Caco-2 (cell line): Measurements from ENCODE around the gene LRBA. TPM values are rescaled to one million over a fixed set of nuclear protein-coding genes. Genes with fewer than 3 reads are reported as not detected.

Experiments
- BruUV-seq: library from RNA; stranded (reverse); fragments of 400-500 nt; replicated peaks from 2 replicates; lab custom pipeline; 2021; lab: Mats Ljungman, UMichigan
- CTCF ChIA-PET: fragments of 300-600 bp; sonication (Branson Sonifier 250); formaldehyde crosslinking; loops from one replicate; lab custom pipeline; 2022; ENCODE audit warnings: antibody characterized with exemption; lab: Charles Lee
- POLR2A ChIA-PET: fragments of 300-600 bp; sonication (Branson Sonifier 250); formaldehyde crosslinking; loops from one replicate; lab custom pipeline; 2022; ENCODE audit warnings: antibody characterized with exemption; lab: Charles Lee
- DNase-seq, 2 experiments: peaks; one replicate each; pipeline versions ENCODE4 v3.0.0 to v3.0.0-alpha.2; 2020 to 2022
- H3K27me3 ChIP-seq: replicated peaks from 2 replicates; pipeline ENCODE4 v1.6.0; 2011; ENCODE audit warnings: low read length; ENCODE audit not compliant: control insufficient read depth, insufficient read depth
- H3K36me3 ChIP-seq: 2 replicates; pipeline ENCODE4 v1.5.1; 2011; ENCODE audit warnings: low read length; ENCODE audit not compliant: control insufficient read depth, insufficient read depth
- H3K4me1 ChIP-seq: fragments of 250-450 bp; sonication (Bioruptor Pico); 2 replicates; pipeline ENCODE4 v1.5.1; 2020; ENCODE audit warnings: mild to moderate bottlenecking
- H3K4me3 ChIP-seq: 2 replicates; pipeline ENCODE4 v1.5.1; 2011; ENCODE audit warnings: low read depth, mild to moderate bottlenecking, control low read depth, low read length
- H3K9me3 ChIP-seq: fragments of 250-450 bp; sonication (Bioruptor Pico); 2 replicates; pipeline ENCODE4 v1.5.1; 2020; ENCODE audit warnings: mild to moderate bottlenecking, moderate library complexity
- H3K27ac Mint-ChIP-seq: one replicate; pipeline ENCODE4 v1.8.0; 2022; ENCODE audit warnings: mixed read lengths; ENCODE audit not compliant: unreplicated experiment
- H3K27me3 Mint-ChIP-seq: one replicate; pipeline ENCODE4 v1.8.0; 2022; ENCODE audit warnings: mixed read lengths; ENCODE audit not compliant: insufficient read depth, unreplicated experiment
- H3K36me3 Mint-ChIP-seq: one replicate; pipeline ENCODE4 v1.8.0; 2022; ENCODE audit warnings: mild to moderate bottlenecking, mixed read lengths; ENCODE audit not compliant: insufficient read depth, unreplicated experiment
- H3K4me1 Mint-ChIP-seq: one replicate; pipeline ENCODE4 v1.8.0; 2022; ENCODE audit warnings: low read depth, mixed read lengths; ENCODE audit not compliant: unreplicated experiment
- H3K4me3 Mint-ChIP-seq: one replicate; pipeline ENCODE4 v1.8.0; 2022; ENCODE audit warnings: mild to moderate bottlenecking, moderate library complexity, mixed read lengths; ENCODE audit not compliant: unreplicated experiment
- H3K9me3 Mint-ChIP-seq: one replicate; pipeline ENCODE4 v1.8.0; 2022; ENCODE audit warnings: mixed read lengths; ENCODE audit not compliant: unreplicated experiment
- intact Hi-C: fragments of 100-400 bp; cut with micrococcal nuclease; formaldehyde crosslinking; loops from one replicate; pipeline ENCODE4 v1.10.0; 2022; ENCODE audit not compliant: unreplicated experiment
- total RNA-seq: library from RNA; stranded (reverse); gene quantifications from 2 replicates; pipeline ENCODE4 v1.2.3, GENCODE V29; 2022
- TF ChIP-seq, protein P1 (sequence below), 2 experiments: fragments of 200-600 bp in 1 of 2; IDR thresholded peaks; 1 replicate in 1 of 2; 2 replicates in 1 of 2; pipeline versions ENCODE4 v1.5.1 to v1.8.0; 2011 to 2022; ENCODE audit warnings: antibody characterized with exemption in 1 of 2, control low read depth in 1 of 2, inconsistent platforms in 1 of 2, low read depth in 1 of 2, low read length in 1 of 2, mild to moderate bottlenecking in 1 of 2, moderate library complexity in 1 of 2; ENCODE audit not compliant: insufficient read depth in 1 of 2, severe bottlenecking in 1 of 2, unreplicated experiment in 1 of 2

The LRBA gene
- total RNA-seq, 1 experiment from 2014 or later: 53.2 TPM

DNA sequence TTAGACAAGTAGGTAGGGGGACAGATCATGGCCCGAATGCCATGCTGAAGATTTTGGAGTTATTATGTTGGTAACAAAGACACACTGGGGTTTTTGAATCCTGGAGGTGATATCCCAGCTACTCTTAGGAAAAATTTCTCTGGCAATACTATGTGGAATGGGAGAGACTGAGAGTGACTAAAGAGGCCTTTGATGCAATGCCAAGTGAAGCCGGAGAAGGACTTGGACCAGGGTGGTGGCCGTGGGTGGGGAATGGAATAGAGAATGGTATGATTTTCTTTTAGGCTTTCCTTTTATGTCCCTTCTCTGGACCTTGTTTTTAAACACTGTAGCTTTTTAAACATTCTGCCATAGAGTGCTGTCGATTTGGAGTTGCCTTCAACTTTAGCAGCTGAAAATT is 795.2 kb downstream of the LRBA start:
- Mint-ChIP-seq H3K27me3 (no peaks in the 10 kb centered on the region), H3K36me3 (peaks cover 6% of the 10 kb centered on the region), H3K9me3 (no peaks in the 10 kb centered on the region), H3K4me3 (no peak overlapping the region), H3K27ac (no peak overlapping the region), H3K4me1 (no peaks in the 10 kb centered on the region)
- ChIA-PET POLR2A (no interaction called here), CTCF (no interaction called here)
- DNase-seq: no peak
- BruUV-seq: no TSS peak
- H3K9me3 ChIP-seq: no peaks in the 10 kb centered on the region
- no peak overlapping the region for H3K4me3 ChIP-seq
- intact Hi-C loops: no loop called here
- H3K36me3 ChIP-seq: no peaks in the 10 kb centered on the region
- no peaks in the 10 kb centered on the region for H3K27me3 ChIP-seq
- TF ChIP-seq, protein P1, sequence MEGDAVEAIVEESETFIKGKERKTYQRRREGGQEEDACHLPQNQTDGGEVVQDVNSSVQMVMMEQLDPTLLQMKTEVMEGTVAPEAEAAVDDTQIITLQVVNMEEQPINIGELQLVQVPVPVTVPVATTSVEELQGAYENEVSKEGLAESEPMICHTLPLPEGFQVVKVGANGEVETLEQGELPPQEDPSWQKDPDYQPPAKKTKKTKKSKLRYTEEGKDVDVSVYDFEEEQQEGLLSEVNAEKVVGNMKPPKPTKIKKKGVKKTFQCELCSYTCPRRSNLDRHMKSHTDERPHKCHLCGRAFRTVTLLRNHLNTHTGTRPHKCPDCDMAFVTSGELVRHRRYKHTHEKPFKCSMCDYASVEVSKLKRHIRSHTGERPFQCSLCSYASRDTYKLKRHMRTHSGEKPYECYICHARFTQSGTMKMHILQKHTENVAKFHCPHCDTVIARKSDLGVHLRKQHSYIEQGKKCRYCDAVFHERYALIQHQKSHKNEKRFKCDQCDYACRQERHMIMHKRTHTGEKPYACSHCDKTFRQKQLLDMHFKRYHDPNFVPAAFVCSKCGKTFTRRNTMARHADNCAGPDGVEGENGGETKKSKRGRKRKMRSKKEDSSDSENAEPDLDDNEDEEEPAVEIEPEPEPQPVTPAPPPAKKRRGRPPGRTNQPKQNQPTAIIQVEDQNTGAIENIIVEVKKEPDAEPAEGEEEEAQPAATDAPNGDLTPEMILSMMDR (IDR thresholded peaks at IDR 0.05; ENCODE audit: insufficient read depth in 1 of 2, low read depth in 1 of 2, low read length in 1 of 2, severe bottlenecking in 1 of 2, unreplicated experiment in 1 of 2): no peak
- H3K4me1 ChIP-seq: peaks cover 16% of the 10 kb centered on the region

DNA sequence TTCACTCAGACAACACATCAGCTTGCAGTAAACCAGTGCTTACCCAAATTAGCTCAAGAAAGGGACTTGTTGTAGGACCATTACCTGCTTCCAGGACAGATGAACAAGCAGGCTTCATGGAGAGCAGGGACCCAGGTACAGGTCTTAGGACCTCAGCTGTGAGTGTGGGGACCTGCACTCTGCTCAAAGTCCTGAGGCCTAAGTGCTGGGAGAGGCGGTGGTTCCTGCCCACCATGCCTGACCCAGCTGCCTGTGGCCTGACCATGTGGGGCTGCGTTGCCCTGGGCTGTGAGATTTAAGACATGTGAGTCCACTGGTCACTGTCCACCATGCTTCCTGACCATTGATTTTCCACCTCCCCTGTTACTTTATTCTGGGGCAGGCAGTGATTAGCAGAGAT is 796.6 kb downstream of the LRBA start:
- Mint-ChIP-seq H3K9me3 (no peaks in the 10 kb centered on the region), H3K4me1 (no peaks in the 10 kb centered on the region), H3K27me3 (no peaks in the 10 kb centered on the region), H3K36me3 (peaks cover 6% of the 10 kb centered on the region), H3K27ac (no peak overlapping the region), H3K4me3 (no peak overlapping the region)
- Histone ChIP-seq H3K4me1 (peaks cover 16% of the 10 kb centered on the region), H3K36me3 (no peaks in the 10 kb centered on the region), H3K9me3 (no peaks in the 10 kb centered on the region), H3K4me3 (no peak overlapping the region), H3K27me3 (no peaks in the 10 kb centered on the region)
- intact Hi-C loops: no loop called here
- no TSS peak for BruUV-seq
- TF ChIP-seq, protein P1 (IDR thresholded peaks at IDR 0.05; ENCODE audit: insufficient read depth in 1 of 2, low read depth in 1 of 2, low read length in 1 of 2, severe bottlenecking in 1 of 2, unreplicated experiment in 1 of 2): no peak
- ChIA-PET POLR2A (no interaction called here), CTCF (no interaction called here)
- DNase-seq: no peak

DNA sequence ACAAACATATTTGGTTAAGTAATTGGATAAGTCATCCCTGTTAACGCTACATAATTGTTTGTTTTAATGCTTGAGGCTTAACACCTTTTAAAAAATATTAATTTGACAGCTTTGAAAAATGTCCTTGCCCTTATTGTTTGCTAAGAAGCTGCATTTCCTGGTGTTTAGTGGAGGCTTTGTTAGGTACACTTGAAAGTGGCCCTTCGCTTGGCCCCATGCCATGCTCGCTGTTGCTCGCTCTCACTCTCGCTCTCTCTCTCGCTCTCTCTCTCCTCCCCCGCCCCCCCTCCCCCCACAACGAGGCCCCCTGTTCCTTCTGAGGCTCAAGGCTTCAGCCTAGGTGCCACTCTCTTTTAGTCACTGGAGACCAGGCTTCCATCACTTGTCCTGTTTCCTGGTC is 797.3 kb downstream of the LRBA start:
- no peak overlapping the region for H3K4me3 Mint-ChIP-seq
- no peaks in the 10 kb centered on the region for H3K36me3 ChIP-seq
- no peaks in the 10 kb centered on the region for H3K27me3 ChIP-seq
- peaks cover 6% of the 10 kb centered on the region for H3K36me3 Mint-ChIP-seq
- no peaks in the 10 kb centered on the region for H3K9me3 Mint-ChIP-seq
- ChIA-PET POLR2A (no interaction called here), CTCF (interaction anchor here (0.7 kb wide), 1 partner anchor 27 kb away, joined by 3 read pairs; no protein-coding TSS in a partner anchor)
- H3K27ac Mint-ChIP-seq: no peak overlapping the region
- H3K4me1 Mint-ChIP-seq: no peaks in the 10 kb centered on the region
- intact Hi-C loops: no loop called here
- no peaks in the 10 kb centered on the region for H3K9me3 ChIP-seq
- no TSS peak for BruUV-seq
- no peak for DNase-seq
- H3K4me3 ChIP-seq: no peak overlapping the region
- TF ChIP-seq, protein P1 (IDR thresholded peaks at IDR 0.05; ENCODE audit: insufficient read depth in 1 of 2, low read depth in 1 of 2, low read length in 1 of 2, severe bottlenecking in 1 of 2, unreplicated experiment in 1 of 2): no peak
- peaks cover 16% of the 10 kb centered on the region for H3K4me1 ChIP-seq
- H3K27me3 Mint-ChIP-seq: no peaks in the 10 kb centered on the region
